Activated effector memory CD4-positive, alpha-beta T cell treated with Interleukin-2 at 50 U/mL for 16 hours (primary cell): ENCODE data around the gene EPAS1.

ENCODE experiments used
- DNase-seq: peaks from one replicate; pipeline ENCODE4 v3.0.0-alpha.2; 2020

EPAS1 gene

GRCh38 chr2:46411985-46412384 is 114.8 kb downstream of the EPAS1 start:
- DNase-seq, result no peak

GRCh38 chr2:46413111-46413510 is 115.9 kb downstream of the EPAS1 start:
- no peak for DNase-seq

- no peak for DNase-seq
Observed at GRCh38 chr2:46413631-46414030, 116.4 kb downstream of the EPAS1 start.

GRCh38 chr2:46414701-46415100 is 117.5 kb downstream of the EPAS1 start:
- DNase-seq, result no peak

- DNase-seq, result no peak
Observed at GRCh38 chr2:46416280-46416679, 119.1 kb downstream of the EPAS1 start.

- DNase-seq, result no peak
Observed at GRCh38 chr2:46416739-46417403, 119.7 kb downstream of the EPAS1 start.

- DNase-seq, result no peak
Observed at GRCh38 chr2:46420945-46421344, 123.7 kb downstream of the EPAS1 start.

GRCh38 chr2:46421361-46421760 is 124.2 kb downstream of the EPAS1 start:
- no peak for DNase-seq

- DNase-seq, result no peak
Observed at GRCh38 chr2:46422717-46423394, 125.6 kb downstream of the EPAS1 start.

GRCh38 chr2:46424937-46425336 is 127.7 kb downstream of the EPAS1 start:
- DNase-seq, result no peak

GRCh38 chr2:46428911-46429436 is 131.8 kb downstream of the EPAS1 start:
- no peak for DNase-seq

GRCh38 chr2:46430413-46430812 is 133.2 kb downstream of the EPAS1 start:
- no peak for DNase-seq

GRCh38 chr2:46430992-46431391 is 133.8 kb downstream of the EPAS1 start:
- DNase-seq, result no peak

- DNase-seq, result no peak
Observed at GRCh38 chr2:46431481-46432235, 134.5 kb downstream of the EPAS1 start.

GRCh38 chr2:46434851-46435273 is 137.7 kb downstream of the EPAS1 start:
- DNase-seq, result no peak

- DNase-seq, result no peak
Observed at GRCh38 chr2:46435353-46435752, 138.1 kb downstream of the EPAS1 start.

GRCh38 chr2:46435796-46436360 is 138.7 kb downstream of the EPAS1 start:
- no peak for DNase-seq
